ENCODE measurements around the gene CRELD2. TPM values are rescaled to one million over a fixed set of nuclear protein-coding genes. Genes with fewer than 3 reads are reported as not detected.

Gene CRELD2
- total and polyA plus RNA-seq, 2 of the 13 experiments (the other 11 are each of a cell fraction or from before 2014, with no cell fraction given) = 17.2 to 44.7 TPM

GRCh38 chr22:49936018-49936972 lies 17.9 kb downstream of the CRELD2 start (continued):
- TF ChIP-seq, protein P1, sequence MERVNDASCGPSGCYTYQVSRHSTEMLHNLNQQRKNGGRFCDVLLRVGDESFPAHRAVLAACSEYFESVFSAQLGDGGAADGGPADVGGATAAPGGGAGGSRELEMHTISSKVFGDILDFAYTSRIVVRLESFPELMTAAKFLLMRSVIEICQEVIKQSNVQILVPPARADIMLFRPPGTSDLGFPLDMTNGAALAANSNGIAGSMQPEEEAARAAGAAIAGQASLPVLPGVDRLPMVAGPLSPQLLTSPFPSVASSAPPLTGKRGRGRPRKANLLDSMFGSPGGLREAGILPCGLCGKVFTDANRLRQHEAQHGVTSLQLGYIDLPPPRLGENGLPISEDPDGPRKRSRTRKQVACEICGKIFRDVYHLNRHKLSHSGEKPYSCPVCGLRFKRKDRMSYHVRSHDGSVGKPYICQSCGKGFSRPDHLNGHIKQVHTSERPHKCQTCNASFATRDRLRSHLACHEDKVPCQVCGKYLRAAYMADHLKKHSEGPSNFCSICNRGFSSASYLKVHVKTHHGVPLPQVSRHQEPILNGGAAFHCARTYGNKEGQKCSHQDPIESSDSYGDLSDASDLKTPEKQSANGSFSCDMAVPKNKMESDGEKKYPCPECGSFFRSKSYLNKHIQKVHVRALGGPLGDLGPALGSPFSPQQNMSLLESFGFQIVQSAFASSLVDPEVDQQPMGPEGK (CRISPR knock-in tag; IDR thresholded peaks at IDR 0.05) = peak; percentile 99
- no peak for TF ChIP-seq MED13 (CRISPR knock-in tag; IDR thresholded peaks at IDR 0.05)
- TF ChIP-seq KDM5A (IDR thresholded peaks at IDR 0.05; ENCODE audit: borderline replicate concordance, low read length) = no peak
- no peak for TF ChIP-seq MEIS1 (CRISPR knock-in tag; IDR thresholded peaks at IDR 0.05; ENCODE audit: borderline replicate concordance)
- no peak for TF ChIP-seq ZNF597 (CRISPR knock-in tag; IDR thresholded peaks at IDR 0.05)
- TF ChIP-seq ZNF354B (CRISPR knock-in tag; IDR thresholded peaks at IDR 0.05) = no peak
- no peak for TF ChIP-seq EEA1 (CRISPR knock-in tag; IDR thresholded peaks at IDR 0.05; ENCODE audit: borderline replicate concordance)
- no peak for TF ChIP-seq ZNF121 (CRISPR knock-in tag; IDR thresholded peaks at IDR 0.05)
- peak; percentile 68 for TF ChIP-seq HDAC2 (CRISPR knock-in tag; IDR thresholded peaks at IDR 0.05)
- TF ChIP-seq PBX3 (CRISPR knock-in tag; IDR thresholded peaks at IDR 0.05; ENCODE audit: borderline replicate concordance) = no peak
- TF ChIP-seq ZBTB7B (CRISPR knock-in tag; IDR thresholded peaks at IDR 0.05) = peak; percentile 68
- TF ChIP-seq HNRNPUL1 (IDR thresholded peaks at IDR 0.05; ENCODE audit: low read depth, low read length) = no peak
- TF ChIP-seq PRMT3 (CRISPR knock-in tag; IDR thresholded peaks at IDR 0.05; ENCODE audit: borderline replicate concordance, low read depth) = no peak
- TF ChIP-seq ZNF143 (CRISPR knock-in tag; IDR thresholded peaks at IDR 0.05) = no peak
- TF ChIP-seq ZNF484 (CRISPR knock-in tag; IDR thresholded peaks at IDR 0.05; ENCODE audit: borderline replicate concordance, low read depth) = no peak
- TF ChIP-seq ZMAT3 (CRISPR knock-in tag; conservative IDR thresholded peaks at IDR 0.05) = no peak; the same call in 1 of the 2 replicates
- 0 out of 2 replicates have a peak, but pooled peaks have one; percentile 8 for TF ChIP-seq KDM6A (CRISPR knock-in tag; IDR thresholded peaks at IDR 0.05; ENCODE audit: low read depth)
- TF ChIP-seq SOX13 (IDR thresholded peaks at IDR 0.05) = 0 out of 2 replicates have a peak, but pooled peaks have one; percentile 42
- TF ChIP-seq SOX13 (CRISPR knock-in tag; conservative IDR thresholded peaks at IDR 0.05 in 1 of 2, IDR thresholded peaks at IDR 0.05 in 1 of 2) = peak in 1 of 2 experiments; percentile 84; a peak in 2 of 4 replicates
- TF ChIP-seq, protein P2, sequence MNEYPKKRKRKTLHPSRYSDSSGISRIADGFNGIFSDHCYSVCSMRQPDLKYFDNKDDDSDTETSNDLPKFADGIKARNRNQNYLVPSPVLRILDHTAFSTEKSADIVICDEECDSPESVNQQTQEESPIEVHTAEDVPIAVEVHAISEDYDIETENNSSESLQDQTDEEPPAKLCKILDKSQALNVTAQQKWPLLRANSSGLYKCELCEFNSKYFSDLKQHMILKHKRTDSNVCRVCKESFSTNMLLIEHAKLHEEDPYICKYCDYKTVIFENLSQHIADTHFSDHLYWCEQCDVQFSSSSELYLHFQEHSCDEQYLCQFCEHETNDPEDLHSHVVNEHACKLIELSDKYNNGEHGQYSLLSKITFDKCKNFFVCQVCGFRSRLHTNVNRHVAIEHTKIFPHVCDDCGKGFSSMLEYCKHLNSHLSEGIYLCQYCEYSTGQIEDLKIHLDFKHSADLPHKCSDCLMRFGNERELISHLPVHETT (CRISPR knock-in tag; conservative IDR thresholded peaks at IDR 0.05) = peak; percentile 81
- TF ChIP-seq ZBTB42 (CRISPR knock-in tag; IDR thresholded peaks at IDR 0.05) = no peak

All from HepG2 (cell line).